RKO (cell line): ENCODE results near the gene TTI1.
"Not testable (repeated sequence)": the region's sequence is repeated elsewhere in the genome, so short reads cannot be mapped to it uniquely, and the experiment has no call there.

ENCODE experiments used
- DNase-seq: peaks from one replicate; pipeline ENCODE4 v3.0.0-alpha.2; 2016; ENCODE audit warnings: low spot score

Gene TTI1

DNA sequence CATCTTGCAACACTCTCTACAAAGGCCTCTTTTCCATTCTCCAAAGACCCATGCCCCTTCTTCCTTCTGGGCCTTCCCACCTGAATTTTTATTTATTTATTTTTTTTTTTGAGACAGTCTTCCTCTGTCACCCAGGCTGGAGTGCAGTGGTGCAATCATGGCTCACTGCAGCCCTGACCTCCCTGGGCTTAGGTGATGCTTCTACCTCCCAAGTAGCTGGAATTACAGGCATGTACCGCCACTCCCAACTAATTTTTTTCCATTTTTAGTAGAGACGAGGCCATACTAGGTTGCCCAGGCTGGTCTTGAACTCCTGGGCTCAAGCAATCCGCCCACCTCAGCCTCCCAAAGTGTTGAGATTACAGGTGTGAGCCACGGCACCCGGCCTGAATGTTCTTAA lies 23.8 kb downstream of the TTI1 start:
- not testable (repeated sequence) for DNase-seq

DNA sequence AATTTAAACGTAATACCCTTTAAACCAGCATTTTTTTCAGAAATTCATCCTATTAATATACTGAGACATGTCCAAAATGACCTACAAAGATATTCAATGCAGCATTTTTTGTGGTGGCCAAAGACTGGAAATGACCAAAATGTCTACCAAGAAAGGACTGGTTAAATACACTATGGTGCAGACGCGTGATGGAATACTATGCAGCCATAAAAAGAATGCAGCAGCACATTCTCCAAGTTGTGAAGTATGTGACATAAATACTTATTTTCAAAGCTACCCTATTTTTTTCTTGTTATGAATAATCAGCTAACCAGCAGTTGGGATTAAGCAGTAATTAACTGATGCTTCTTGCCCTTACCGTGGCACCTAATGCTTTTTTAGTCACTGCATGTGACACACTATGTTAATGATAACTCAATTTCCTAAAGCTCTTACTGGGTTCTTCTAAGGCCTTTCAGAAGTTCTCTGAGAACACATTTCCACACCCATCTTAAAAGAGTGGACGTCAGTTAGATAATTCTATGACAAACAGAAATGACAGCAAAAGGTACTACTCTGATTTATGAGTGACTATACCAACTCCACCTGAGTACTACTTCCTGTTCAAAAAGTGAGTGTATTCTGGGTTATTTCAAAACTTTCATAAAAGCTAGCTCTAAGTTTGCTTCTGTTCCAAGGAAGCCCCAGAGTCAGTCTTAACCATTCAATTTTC lies 24.9 kb downstream of the TTI1 start:
- no peak for DNase-seq

GRCh38 chr20:38007526-38007925 lies 25.7 kb downstream of the TTI1 start:
- no peak for DNase-seq

DNA sequence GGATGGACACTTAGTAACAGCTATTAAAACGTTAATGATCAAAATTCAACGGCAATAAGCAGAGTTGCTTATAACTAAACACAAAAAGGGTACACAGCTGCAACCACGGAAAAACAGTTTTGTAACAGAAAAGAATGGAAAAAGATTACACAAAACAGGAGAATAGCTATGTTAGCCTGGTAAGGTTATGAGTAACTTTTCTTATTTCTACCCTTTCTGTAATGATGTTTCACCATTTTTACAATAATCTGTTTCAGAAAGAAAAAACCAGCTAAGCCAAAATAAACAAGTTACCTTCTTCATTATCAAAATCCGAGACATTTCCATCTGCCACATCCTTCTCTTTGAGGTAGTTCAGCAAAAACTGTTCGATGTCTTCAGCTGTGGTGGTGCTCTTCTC lies 27.4 kb downstream of the TTI1 start:
- DNase-seq = no peak

GRCh38 chr20:38004416-38004815 lies 28.8 kb downstream of the TTI1 start:
- DNase-seq = no peak

GRCh38 chr20:38002422-38002821 lies 30.8 kb downstream of the TTI1 start:
- DNase-seq = no peak

GRCh38 chr20:38001981-38002380 lies 31.3 kb downstream of the TTI1 start:
- no peak for DNase-seq

DNA sequence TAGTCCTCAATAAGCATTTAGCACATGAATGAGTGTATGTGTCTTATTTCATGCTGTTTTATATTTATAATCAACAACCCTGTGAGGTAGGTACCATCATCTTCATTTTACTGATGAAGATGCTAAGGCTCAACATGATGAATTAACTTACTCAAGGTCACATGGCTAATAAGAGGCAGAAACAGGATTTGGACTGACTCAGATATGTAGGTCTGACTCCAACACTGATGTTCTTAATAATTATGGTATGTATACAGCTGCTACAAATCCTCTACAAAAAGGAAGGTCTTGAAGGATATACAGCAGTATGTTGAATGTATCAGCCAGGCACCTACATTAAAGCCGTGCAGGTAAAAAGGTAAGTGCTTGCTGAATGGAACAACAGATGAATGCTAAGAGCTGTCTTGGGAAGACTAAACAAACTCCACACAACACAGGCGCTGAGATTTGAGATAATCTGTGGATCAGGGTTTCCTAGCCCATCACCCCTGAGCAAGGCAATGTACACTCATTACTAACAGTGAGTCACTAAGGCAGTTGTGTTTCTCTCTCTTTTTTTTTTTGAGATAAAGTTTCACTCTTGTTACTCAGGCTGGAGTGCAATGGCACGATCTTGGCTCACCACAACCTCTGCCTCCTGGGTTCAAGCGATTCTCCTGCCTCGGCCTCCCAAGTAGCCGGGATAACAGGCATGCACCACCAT lies 31.9 kb downstream of the TTI1 start:
- DNase-seq = peak; percentile 63

DNA sequence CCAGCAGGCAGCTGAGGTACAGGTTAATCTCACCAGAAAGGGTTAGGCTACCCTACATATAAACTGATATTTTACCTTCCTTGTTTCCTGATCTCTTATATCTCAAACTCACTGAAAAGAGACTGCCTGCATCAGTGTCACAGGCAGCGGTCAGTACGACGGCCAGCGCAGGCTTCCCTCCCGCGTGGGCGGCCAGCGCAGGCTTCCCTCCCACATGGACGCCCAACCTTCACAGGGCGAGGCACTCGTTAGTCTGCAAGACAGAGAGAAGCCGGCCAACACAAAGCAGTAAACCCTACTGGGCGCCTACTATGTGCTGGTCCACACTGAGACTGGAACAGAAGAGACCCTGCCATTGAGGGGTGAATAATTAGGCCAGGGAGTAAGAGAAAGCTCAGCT lies 33.0 kb downstream of the TTI1 start:
- no peak for DNase-seq

DNA sequence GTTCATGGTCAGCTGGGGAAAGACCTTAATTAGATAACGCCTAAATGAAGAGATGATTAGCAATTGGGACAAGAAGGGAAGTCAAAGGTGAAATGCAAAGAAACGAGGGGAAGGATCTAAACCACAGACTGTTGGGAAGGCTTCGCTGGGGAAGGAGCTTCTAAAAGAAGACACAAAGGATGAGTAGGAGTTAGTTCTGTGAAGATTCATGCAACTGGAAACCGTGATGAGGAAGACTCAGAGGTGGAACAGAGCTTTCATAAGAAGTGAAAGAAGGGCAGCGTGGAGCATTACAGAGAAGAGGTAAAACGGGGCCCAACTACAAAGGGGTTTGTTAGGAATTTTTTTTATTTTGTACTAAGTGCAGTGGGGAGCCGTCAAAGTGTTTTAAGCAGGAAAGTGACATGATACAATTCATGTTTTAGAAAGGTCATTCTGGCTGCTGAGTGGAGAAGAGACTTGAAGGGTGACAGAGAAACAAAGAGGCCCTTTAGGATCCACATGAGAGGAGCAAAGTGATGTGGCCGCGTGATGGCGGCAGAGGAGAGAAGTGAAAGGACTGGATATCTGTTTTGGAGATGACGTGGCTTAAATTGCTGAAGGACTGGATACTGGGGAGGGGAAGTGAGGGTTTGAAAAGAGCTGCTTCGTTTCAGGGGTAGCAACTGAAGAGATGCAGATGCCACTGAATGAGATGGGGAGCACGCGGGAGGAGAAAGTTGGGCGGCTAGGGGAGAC lies 33.6 kb downstream of the TTI1 start:
- DNase-seq = no peak

GRCh38 chr20:37997516-37997915 lies 35.7 kb downstream of the TTI1 start:
- DNase-seq = no peak

DNA sequence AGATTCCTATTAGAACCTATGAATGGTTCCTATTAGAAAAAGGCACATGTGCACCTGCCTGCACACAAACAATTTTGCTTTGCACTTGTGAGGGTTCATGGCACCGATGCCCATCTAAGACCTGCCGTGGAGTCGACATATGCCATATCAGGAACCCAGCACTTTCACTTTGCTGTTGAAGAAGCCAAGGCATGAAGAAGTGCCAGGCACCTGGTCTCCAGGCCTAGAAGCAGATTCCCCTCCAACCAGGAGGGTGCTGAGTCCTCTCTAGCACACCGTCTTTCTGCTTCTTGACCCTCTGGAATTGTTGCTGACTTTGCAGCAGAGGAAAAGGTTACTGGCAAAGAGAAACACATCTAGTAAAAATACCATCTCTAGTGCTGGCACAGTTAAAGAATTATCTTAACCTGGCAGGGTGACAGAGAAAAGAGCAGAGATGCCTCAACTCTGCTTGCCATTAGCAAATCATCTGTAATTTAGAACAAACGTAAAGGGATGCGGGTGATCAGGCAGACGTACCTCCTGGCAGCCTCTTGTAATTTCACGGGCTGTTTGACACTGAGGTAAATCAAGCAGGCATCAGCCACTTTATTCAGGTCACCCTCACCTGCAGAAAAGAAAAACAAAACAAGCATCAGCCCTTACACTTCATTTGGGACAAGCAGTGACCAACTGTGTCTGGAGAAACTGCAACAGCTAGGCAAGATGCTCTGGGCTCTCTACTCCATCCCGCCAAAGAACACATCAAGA lies 37.2 kb downstream of the TTI1 start:
- no peak for DNase-seq

GRCh38 chr20:37994512-37994911 lies 38.7 kb downstream of the TTI1 start:
- no peak for DNase-seq

- peak; percentile 23 for DNase-seq
Observed at GRCh38 chr20:37992802-37993409, 40.4 kb downstream of the TTI1 start.

DNA sequence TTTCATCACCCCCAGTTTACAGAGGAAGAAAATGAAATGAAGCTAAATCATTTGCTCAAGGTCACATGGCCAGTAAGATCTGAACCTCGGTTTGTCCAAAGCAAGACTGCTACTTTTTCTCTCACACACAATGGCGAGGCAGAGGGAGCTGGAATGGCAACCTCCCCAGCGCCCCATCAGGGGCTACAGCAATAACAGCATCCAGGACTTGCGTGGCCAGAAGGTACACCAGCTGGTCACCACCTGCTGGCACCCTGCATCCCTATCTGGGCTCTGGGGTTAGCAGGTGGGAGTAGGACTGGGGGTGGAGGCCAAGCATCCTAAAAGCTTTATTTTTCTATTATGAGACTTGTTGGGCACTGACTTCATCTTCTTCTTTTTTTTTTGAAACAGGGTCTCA lies 41.3 kb downstream of the TTI1 start:
- DNase-seq = no peak

- no peak for DNase-seq
Observed at GRCh38 chr20:37991157-37991866, 41.9 kb downstream of the TTI1 start.

DNA sequence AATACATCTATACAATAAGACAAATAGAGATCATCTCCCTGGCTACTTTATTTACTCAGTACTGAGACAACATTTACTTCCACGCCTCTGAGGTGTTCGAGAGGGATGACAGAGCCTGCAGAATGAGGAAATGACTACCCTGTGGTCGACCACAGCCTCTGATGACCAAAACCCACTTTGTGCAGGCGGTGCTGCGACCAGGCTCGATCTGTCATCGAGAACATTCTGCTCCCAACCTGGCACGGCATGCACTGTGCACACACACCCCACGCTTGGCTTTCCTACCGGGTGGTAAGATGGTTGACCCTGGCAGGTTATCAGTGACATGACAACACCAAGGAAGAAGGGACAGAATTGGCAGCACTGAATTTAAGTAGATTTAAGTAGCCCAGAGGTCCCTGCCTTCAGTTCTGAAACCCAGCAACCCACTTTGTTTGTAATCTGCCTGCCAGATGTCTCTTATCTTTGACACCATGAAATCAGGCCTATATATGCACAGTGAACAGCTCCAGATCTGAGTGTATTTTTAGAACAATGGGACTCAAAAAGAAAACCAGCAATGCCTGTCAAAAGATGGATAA lies 42.6 kb downstream of the TTI1 start:
- peak; percentile 56 for DNase-seq

DNA sequence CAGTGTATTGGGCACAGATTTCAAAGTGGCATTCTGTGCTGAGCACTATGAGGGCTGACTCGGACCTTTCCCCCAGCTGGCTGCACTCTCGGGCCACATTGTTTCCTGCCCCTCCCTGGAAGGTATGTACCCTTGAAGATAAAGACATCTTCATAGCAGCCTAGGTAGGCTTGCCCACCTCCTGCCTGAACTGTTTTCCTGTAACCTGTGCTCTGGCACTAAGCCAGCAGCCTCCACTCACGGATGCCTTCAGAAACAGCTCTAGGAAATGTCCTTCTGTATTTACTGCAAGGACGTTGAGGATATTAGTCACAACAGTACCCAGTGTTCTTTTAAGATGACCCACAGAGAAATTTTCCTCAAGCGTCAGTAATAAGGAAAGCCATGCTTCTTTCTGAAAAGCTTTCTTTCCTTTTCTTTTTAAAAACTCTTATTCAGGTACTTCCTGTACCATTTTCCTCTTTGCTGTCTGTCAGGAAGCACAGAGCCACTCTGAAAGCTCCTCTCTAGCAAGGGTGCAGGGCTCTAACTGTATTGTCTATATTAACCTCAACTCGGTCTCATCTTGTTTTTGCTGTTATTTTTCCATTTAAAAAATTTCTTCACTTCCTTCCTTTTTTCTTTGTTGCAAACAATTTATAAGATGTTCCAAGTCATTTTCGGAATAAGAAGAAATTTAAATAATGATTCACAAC lies 43.5 kb downstream of the TTI1 start:
- DNase-seq = no peak

GRCh38 chr20:37988306-37988954 lies 44.8 kb downstream of the TTI1 start:
- no peak for DNase-seq
